Spleen (tissue), 7 donors: ENCODE measurements around the gene MYDGF.

Experiments
- POLR2A ChIP-seq, 3 donors: fragments of 450-650 bp; IDR thresholded peaks; one replicate each; pipeline ENCODE4 v1.5.1; 2017; ENCODE audit warnings: antibody characterized with exemption in 3 of 3, mild to moderate bottlenecking in 1 of 3
- TF ChIP-seq, protein P1 (sequence below), 11 experiments: fragments of 200-600 bp in 7 of 11; fragments of 450-650 bp in 4 of 11; sonication (generic) in 4 of 11; IDR thresholded peaks in 8 of 11; conservative IDR thresholded peaks in 3 of 11; 1 replicate in 7 of 11; 2 replicates in 4 of 11; pipeline versions ENCODE4 v1.4.0 to v1.8.0; 2016 to 2021; ENCODE audit warnings: antibody characterized with exemption in 11 of 11, inconsistent platforms in 4 of 11, mild to moderate bottlenecking in 1 of 11
- donor health status: DM: no; HTN: no; CAD: no; lungs with moderate emphysema.
- donor health status: DM: no; HTN: no; CAD: no.
- donor health status: DM: no; HTN: no; CAD: no.

- TF ChIP-seq, protein P1, sequence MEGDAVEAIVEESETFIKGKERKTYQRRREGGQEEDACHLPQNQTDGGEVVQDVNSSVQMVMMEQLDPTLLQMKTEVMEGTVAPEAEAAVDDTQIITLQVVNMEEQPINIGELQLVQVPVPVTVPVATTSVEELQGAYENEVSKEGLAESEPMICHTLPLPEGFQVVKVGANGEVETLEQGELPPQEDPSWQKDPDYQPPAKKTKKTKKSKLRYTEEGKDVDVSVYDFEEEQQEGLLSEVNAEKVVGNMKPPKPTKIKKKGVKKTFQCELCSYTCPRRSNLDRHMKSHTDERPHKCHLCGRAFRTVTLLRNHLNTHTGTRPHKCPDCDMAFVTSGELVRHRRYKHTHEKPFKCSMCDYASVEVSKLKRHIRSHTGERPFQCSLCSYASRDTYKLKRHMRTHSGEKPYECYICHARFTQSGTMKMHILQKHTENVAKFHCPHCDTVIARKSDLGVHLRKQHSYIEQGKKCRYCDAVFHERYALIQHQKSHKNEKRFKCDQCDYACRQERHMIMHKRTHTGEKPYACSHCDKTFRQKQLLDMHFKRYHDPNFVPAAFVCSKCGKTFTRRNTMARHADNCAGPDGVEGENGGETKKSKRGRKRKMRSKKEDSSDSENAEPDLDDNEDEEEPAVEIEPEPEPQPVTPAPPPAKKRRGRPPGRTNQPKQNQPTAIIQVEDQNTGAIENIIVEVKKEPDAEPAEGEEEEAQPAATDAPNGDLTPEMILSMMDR (IDR thresholded peaks at IDR 0.05 in 8 of 11, conservative IDR thresholded peaks at IDR 0.05 in 3 of 11), result no peak
- TF ChIP-seq POLR2A (IDR thresholded peaks at IDR 0.05), result no peak
These were observed 17.3 kb upstream of the MYDGF start for GRCh38 chr19:4687396-4687795.
